ENCODE data around the gene MIPEP.

The MIPEP gene

GRCh38 chr13:23928985-23929384, 39.8 kb upstream of the MIPEP start:
- no peaks in the 10 kb centered on the region for H3K4me1 ChIP-seq (ENCODE audit: control insufficient read depth, insufficient read depth, low read length)
- POLR2A ChIA-PET = no interaction called here
- H3K9me3 ChIP-seq (ENCODE audit: control insufficient read depth, insufficient read depth, low read depth, low read length) = no peaks in the 10 kb centered on the region
- CTCF ChIA-PET = no interaction called here
- TF ChIP-seq REPIN1 (tag by site-specific recombination; IDR thresholded peaks at IDR 0.05; ENCODE audit: low read depth) (no peak), ZBTB8A (tag by site-specific recombination; IDR thresholded peaks at IDR 0.05) (no peak), KLF10 (tag by site-specific recombination; IDR thresholded peaks at IDR 0.05) (no peak), ZNF529 (tag by site-specific recombination; IDR thresholded peaks at IDR 0.05; ENCODE audit: insufficient replicate concordance) (no peak), ZBTB48 (tag by site-specific recombination; IDR thresholded peaks at IDR 0.05) (no peak), ZNF423 (tag by site-specific recombination; IDR thresholded peaks at IDR 0.05) (no peak), ZNF311 (tag by site-specific recombination; IDR thresholded peaks at IDR 0.05; ENCODE audit: borderline replicate concordance) (no peak), ZNF350 (tag by site-specific recombination; IDR thresholded peaks at IDR 0.05) (no peak), ZNF747 (tag by site-specific recombination; IDR thresholded peaks at IDR 0.05) (no peak), ZNF121 (tag by site-specific recombination; IDR thresholded peaks at IDR 0.05) (no peak), ZNF670 (tag by site-specific recombination; IDR thresholded peaks at IDR 0.05; ENCODE audit: low read depth) (no peak), KLF17 (tag by site-specific recombination; IDR thresholded peaks at IDR 0.05) (no peak), ZNF148 (tag by site-specific recombination; IDR thresholded peaks at IDR 0.05; ENCODE audit: borderline replicate concordance) (no peak), ZNF266 (tag by site-specific recombination; IDR thresholded peaks at IDR 0.05; ENCODE audit: low read depth) (no peak), ZNF558 (tag by site-specific recombination; IDR thresholded peaks at IDR 0.05) (no peak)
- H3K36me3 ChIP-seq (ENCODE audit: control insufficient read depth in 2 of 2, insufficient read depth in 1 of 2, low read length in 2 of 2) = no peaks in the 10 kb centered on the region
- H3K27ac ChIP-seq (ENCODE audit: extremely low read depth, low read depth, low read length) = no peak overlapping the region
- no peak overlapping the region for H3K4me3 ChIP-seq (ENCODE audit: low read depth, low read length)

- Histone ChIP-seq H3K36me3 (ENCODE audit: control insufficient read depth in 2 of 2, insufficient read depth in 1 of 2, low read length in 2 of 2) (no peaks in the 10 kb centered on the region), H3K4me3 (ENCODE audit: low read depth, low read length) (no peak overlapping the region), H3K4me1 (ENCODE audit: control insufficient read depth, insufficient read depth, low read length) (no peaks in the 10 kb centered on the region), H3K9me3 (ENCODE audit: control insufficient read depth, insufficient read depth, low read depth, low read length) (no peaks in the 10 kb centered on the region), H3K27ac (ENCODE audit: extremely low read depth, low read depth, low read length) (no peak overlapping the region)
- TF ChIP-seq ZNF518A (tag by site-specific recombination; conservative IDR thresholded peaks at IDR 0.05; ENCODE audit: low read depth) (no peak), ZNF169 (tag by site-specific recombination; IDR thresholded peaks at IDR 0.05) (no peak), ZNF146 (tag by site-specific recombination; IDR thresholded peaks at IDR 0.05) (0 out of 2 replicates have a peak, but pooled peaks have one; percentile 6)
- ChIA-PET CTCF (interaction anchor here (0.8 to 1.7 kb wide), 3 partner anchors 33 to 57 kb away, joined by 3 to 20 read pairs (median 4); no protein-coding TSS in a partner anchor), POLR2A (no interaction called here)
These were observed 33.8 kb upstream of the MIPEP start for GRCh38 chr13:23923031-23923430.

Data from HEK293 (cell line).